Ascending aorta (tissue), 2 donors: ENCODE data around the gene NARS2. TPM values are rescaled to one million over a fixed set of nuclear protein-coding genes. Genes with fewer than 3 reads are reported as not detected.
"Not testable (repeated sequence)": the region's sequence is repeated elsewhere in the genome, so short reads cannot be mapped to it uniquely, and the experiment has no call there.

Experiments
- DNase-seq, 2 donors: peaks; one replicate each; pipeline ENCODE4 v3.0.0-alpha.2; 2019; ENCODE audit warnings: low spot score in 2 of 2
- H3K27ac ChIP-seq, 2 donors: fragments of 200-600 bp; sonication (generic); one replicate each; pipeline ENCODE4 v1.5.1; 2016 to 2017; ENCODE audit warnings: mild to moderate bottlenecking in 1 of 2
- H3K27me3 ChIP-seq: fragments of 200-600 bp; sonication (generic); one replicate; pipeline ENCODE4 v1.5.1; 2017
- H3K36me3 ChIP-seq, 2 donors: fragments of 200-600 bp; sonication (generic); one replicate each; pipeline ENCODE4 v1.5.1; 2016
- H3K4me1 ChIP-seq, 2 donors: fragments of 200-600 bp; sonication (generic); one replicate each; pipeline ENCODE4 v1.5.1; 2016 to 2017; ENCODE audit warnings: mild to moderate bottlenecking in 1 of 2
- H3K4me3 ChIP-seq, 2 donors: fragments of 200-600 bp; sonication (generic); one replicate each; pipeline ENCODE4 v1.5.1; 2016 to 2017; ENCODE audit warnings: mild to moderate bottlenecking in 1 of 2
- H3K9me3 ChIP-seq, 2 donors: fragments of 200-600 bp; sonication (generic); one replicate each; pipeline ENCODE4 v1.5.1; 2016
- intact Hi-C: fragments of 100-400 bp; cut with DNase I; formaldehyde crosslinking; loops from one replicate; pipeline ENCODE4 v1.15.1; 2023
- total RNA-seq: library from RNA; depleted of rRNA; stranded (reverse); fragments of >200 nt; gene quantifications from one replicate; pipeline ENCODE4 v1.1.0, GENCODE V29; 2016
- TF ChIP-seq, protein P1 (sequence below), 3 experiments: fragments of 200-600 bp in 2 of 3; fragments of 450-650 bp in 1 of 3; sonication (generic) in 2 of 3; IDR thresholded peaks; one replicate each; pipeline ENCODE4 v1.5.1; 2016 to 2019; ENCODE audit warnings: antibody characterized with exemption in 3 of 3, mild to moderate bottlenecking in 1 of 3, moderate library complexity in 1 of 3

Gene NARS2
- total RNA-seq, 1 donor from 2014 or later: 7.8 TPM

DNA sequence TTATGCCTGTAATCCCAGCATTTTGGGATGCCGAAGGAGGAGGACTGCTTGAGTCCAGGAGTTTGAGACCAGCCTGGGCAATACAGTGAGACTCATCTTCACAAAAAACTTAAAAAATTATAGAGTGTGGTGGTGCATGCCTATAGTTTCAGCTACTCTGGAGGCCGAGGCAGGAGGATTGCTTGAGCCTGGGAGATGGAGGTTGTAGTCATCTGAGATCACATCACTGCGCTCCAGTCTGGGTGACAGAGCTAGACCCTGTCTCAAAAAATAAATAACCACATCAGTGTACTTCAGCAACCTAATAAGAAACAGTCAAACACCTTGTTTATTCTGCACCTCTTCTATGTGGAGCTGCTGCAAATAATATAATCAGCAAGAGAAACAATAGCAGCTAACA, 1.4 kb downstream of the NARS2 start:
- Histone ChIP-seq H3K9me3 (no peaks in the 10 kb centered on the region), H3K4me3 (peak overlapping the region; percentile 84 to 95), H3K27ac (no peak overlapping the region), H3K27me3 (no peaks in the 10 kb centered on the region), H3K36me3 (peaks cover 3 to 7% of the 10 kb centered on the region in 2 donors), H3K4me1 (peaks cover 0 to 10% of the 10 kb centered on the region in 2 donors)
- intact Hi-C loops: loop anchor here (5.0 to 10.0 kb wide), 2 partner anchors 522 to 751 kb away; partner anchors contain the start of genes AAMDC and RSF1
- DNase-seq: no peak
- TF ChIP-seq, protein P1, sequence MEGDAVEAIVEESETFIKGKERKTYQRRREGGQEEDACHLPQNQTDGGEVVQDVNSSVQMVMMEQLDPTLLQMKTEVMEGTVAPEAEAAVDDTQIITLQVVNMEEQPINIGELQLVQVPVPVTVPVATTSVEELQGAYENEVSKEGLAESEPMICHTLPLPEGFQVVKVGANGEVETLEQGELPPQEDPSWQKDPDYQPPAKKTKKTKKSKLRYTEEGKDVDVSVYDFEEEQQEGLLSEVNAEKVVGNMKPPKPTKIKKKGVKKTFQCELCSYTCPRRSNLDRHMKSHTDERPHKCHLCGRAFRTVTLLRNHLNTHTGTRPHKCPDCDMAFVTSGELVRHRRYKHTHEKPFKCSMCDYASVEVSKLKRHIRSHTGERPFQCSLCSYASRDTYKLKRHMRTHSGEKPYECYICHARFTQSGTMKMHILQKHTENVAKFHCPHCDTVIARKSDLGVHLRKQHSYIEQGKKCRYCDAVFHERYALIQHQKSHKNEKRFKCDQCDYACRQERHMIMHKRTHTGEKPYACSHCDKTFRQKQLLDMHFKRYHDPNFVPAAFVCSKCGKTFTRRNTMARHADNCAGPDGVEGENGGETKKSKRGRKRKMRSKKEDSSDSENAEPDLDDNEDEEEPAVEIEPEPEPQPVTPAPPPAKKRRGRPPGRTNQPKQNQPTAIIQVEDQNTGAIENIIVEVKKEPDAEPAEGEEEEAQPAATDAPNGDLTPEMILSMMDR (IDR thresholded peaks at IDR 0.05): no peak

DNA sequence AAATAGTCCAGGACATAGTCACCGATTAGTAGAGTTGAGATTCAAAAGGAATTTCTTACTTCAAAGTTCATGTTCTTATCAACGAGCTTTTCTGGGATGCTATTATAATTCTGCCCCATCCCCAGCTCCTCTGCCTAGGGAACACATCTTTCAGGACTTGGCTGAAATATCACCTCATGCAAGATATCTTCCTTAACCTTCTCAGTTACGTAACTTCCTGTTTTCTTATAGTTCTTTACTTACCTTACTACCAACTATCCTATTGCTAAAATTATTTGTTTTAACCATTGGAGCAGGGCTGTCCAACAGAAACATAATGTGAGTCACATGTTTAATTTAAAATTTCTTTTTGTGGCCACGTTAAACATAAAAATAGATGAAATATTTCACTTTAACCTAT, 2.3 kb downstream of the NARS2 start:
- Histone ChIP-seq H3K4me1 (peaks cover 0 to 10% of the 10 kb centered on the region in 2 donors), H3K4me3 (no peak overlapping the region), H3K9me3 (no peaks in the 10 kb centered on the region), H3K36me3 (peaks cover 6 to 7% of the 10 kb centered on the region in 2 donors), H3K27ac (no peak overlapping the region), H3K27me3 (no peaks in the 10 kb centered on the region)
- TF ChIP-seq, protein P1 (IDR thresholded peaks at IDR 0.05): no peak
- intact Hi-C loops: loop anchor here (5.0 to 10.0 kb wide), 2 partner anchors 522 to 750 kb away; partner anchors contain the start of genes AAMDC and RSF1
- no peak for DNase-seq

DNA sequence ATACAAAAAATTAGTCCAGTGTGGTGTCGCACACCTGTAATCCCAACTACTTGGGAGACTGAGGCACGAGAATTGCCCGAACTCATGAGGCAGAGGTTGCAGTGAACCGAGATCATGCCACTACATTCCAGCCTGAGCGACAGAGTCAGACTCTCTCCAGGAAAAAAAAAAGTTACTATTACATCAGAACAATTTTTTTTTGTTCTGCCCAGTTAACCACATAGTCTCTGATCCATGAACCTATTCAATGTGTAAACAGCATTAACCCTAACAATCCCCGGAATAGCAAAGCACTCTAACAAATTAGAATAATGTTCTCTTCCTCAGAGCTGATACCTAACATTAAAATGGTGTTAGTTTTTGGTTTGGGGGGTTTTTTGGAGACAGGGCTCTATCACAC, 4.6 kb downstream of the NARS2 start:
- Histone ChIP-seq H3K4me3 (no peak overlapping the region), H3K4me1 (peaks cover 0 to 8% of the 10 kb centered on the region in 2 donors), H3K27me3 (no peaks in the 10 kb centered on the region), H3K36me3 (peaks cover 11 to 17% of the 10 kb centered on the region in 2 donors), H3K27ac (no peak overlapping the region), H3K9me3 (no peaks in the 10 kb centered on the region)
- intact Hi-C loops: loop anchor here (5.0 to 10.0 kb wide), 2 partner anchors 525 to 748 kb away; partner anchors contain the start of genes AAMDC and RSF1
- no peak for DNase-seq
- TF ChIP-seq, protein P1 (IDR thresholded peaks at IDR 0.05): no peak

DNA sequence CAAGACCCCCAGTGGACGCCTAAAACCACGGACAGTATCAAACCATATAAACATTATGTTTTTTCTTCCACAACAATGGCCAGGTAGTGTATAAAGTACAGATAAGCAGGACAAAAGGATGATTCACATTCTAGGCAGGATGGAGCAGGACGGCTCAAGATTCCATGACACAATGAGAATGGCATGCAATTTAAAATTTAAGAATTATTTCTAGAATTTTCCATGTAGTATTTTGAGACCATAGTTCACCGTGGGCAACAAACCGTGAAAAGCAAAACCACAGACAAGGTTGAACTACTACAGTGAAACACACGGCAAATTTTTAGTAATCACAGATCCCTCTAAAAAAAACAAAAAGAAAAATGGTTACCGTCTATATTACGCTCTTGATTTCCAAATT, 7.5 kb downstream of the NARS2 start:
- H3K4me1 ChIP-seq: peaks cover 0 to 6% of the 10 kb centered on the region in 2 donors
- H3K4me3 ChIP-seq: no peak overlapping the region
- peaks cover 11 to 20% of the 10 kb centered on the region in 2 donors for H3K36me3 ChIP-seq
- intact Hi-C loops: loop anchor here (5.0 to 10.0 kb wide), 3 partner anchors 402 to 575 kb away; partner anchors contain the start of gene INTS4
- no peak for DNase-seq
- H3K9me3 ChIP-seq: no peaks in the 10 kb centered on the region
- no peaks in the 10 kb centered on the region for H3K27me3 ChIP-seq
- TF ChIP-seq, protein P1 (IDR thresholded peaks at IDR 0.05): no peak
- H3K27ac ChIP-seq: no peak overlapping the region

DNA sequence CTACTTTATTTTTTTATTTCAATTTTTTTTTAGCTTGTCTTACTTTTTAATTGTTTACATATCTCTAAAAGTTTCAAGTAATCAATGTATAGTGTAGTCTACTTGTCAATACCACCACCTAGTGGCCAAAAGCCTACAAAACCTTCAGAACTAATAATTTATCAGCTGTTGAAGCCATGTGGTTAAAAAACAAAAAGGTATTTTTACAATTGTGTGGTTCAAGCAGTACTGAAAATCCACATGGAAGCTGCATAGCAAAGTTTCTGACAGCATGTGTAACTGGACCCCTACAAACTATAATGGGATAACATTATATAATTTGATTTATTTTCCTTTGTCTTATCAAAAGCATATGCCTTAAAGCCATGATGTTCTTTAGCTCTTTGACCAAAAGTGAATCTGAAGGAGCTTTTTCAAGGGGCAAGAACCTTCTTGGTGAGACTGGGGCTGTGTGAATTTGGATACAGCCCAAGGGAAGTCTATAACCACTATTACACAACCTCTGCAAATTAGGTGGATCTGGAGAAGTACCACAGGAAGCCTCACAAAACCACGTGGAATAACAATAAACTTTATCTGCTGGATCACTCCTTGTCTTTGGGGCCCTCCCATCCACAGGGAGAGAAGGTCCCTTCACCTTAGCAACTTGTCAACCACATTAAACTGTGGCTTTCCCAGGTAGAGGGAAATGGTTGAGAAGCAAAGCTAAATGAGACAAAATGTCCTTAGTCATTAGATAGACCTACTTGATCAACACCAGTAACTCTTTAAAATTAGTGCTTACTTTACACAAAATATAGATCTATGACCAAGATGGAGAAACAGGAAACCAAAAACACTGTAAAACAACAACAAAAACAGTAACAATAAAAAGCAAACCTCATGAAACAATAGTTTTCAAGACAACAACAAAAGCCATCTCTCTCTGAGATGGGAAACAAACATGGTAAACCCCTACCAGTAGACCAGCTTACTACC, 9.9 kb downstream of the NARS2 start:
- Histone ChIP-seq H3K36me3 (peaks cover 11 to 13% of the 10 kb centered on the region in 2 donors), H3K27ac (no peak overlapping the region), H3K9me3 (no peaks in the 10 kb centered on the region), H3K4me3 (no peak overlapping the region), H3K4me1 (peaks cover 6 to 26% of the 10 kb centered on the region in 2 donors), H3K27me3 (no peaks in the 10 kb centered on the region)
- no peak for DNase-seq
- TF ChIP-seq, protein P1 (IDR thresholded peaks at IDR 0.05): peak; percentile 48 to 76 (median 64)
- intact Hi-C loops: loop anchor here (5.0 to 10.0 kb wide), 6 partner anchors 147 to 572 kb away; partner anchors contain the start of genes ALG8, GAB2 and INTS4

DNA sequence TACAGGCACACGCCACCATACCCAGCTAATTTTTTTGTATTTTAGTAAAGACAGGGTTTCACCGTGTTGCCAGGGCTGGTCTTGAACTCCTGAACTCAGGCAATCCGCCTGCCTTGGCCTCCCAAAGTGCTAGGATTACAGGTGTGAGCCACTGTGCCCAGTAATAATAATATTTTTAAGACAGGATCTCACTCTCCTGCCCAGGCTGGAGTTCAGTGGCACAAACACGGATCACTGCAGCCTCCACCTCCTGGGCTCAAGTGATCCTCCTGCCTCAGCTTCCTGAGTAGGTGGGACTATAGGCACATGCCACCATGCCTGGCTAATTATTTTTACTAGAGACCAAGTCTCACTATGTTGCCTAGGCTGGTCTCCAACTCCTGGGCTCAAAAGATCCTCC, 10.6 kb downstream of the NARS2 start:
- DNase-seq, H3K27me3 ChIP-seq, H3K27ac ChIP-seq, H3K4me3 ChIP-seq, H3K9me3 ChIP-seq: not testable (repeated sequence)
- intact Hi-C loops: loop anchor here (5.0 to 10.0 kb wide), 5 partner anchors 147 to 519 kb away; partner anchors contain the start of genes ALG8 and GAB2
- Histone ChIP-seq H3K4me1 (peaks cover 6 to 27% of the 10 kb centered on the region in 2 donors), H3K36me3 (peaks cover 11 to 13% of the 10 kb centered on the region in 2 donors)

DNA sequence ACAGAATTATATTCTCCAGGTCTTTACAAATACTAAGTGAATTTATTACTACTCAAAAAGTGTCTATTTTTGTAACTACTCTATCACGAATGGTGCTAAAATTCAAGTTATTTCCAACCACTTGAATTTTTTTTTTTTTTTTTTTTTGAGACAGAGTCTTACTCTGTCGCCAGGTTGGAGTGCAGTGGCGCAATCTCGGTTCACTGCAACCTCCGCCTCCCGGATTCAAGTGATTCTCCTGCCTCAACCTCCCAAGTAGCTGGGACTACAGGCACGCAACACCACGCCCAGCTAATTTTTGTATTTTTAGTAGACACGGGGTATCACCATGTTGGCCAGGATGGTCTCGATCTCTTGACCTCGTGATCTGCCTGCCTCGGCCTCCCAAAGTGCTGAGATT, 11.6 kb downstream of the NARS2 start:
- not testable (repeated sequence) for DNase-seq, H3K27me3 ChIP-seq, H3K4me3 ChIP-seq, H3K9me3 ChIP-seq
- peak overlapping the region; percentile 49 to 72 for H3K27ac ChIP-seq
- peaks cover 6 to 27% of the 10 kb centered on the region in 2 donors for H3K4me1 ChIP-seq
- intact Hi-C loops: loop anchor here (5.0 to 10.0 kb wide), 5 partner anchors 146 to 518 kb away; partner anchors contain the start of genes ALG8 and GAB2
- peaks cover 6 to 13% of the 10 kb centered on the region in 2 donors for H3K36me3 ChIP-seq
